Heart left ventricle (tissue), 13 donors: ENCODE measurements around the gene MRPL1.

Source experiments
- CTCF ChIP-seq, 12 donors: fragments of 200-600 bp; sonication (generic) in 4 of 12; IDR thresholded peaks; one replicate each; pipeline versions ENCODE4 v1.5.0 to v1.8.0; 2018 to 2022; ENCODE audit warnings: antibody characterized with exemption in 12 of 12, mild to moderate bottlenecking in 5 of 12
- POLR2A ChIP-seq, 2 donors: fragments of 450-650 bp; IDR thresholded peaks; one replicate each; pipeline ENCODE4 v1.6.1; 2017; ENCODE audit warnings: antibody characterized with exemption in 2 of 2, mild to moderate bottlenecking in 2 of 2, moderate library complexity in 2 of 2
- donor health status: ischemic (EF 13 %, LVEDD 7.1; RV severe dilation, severe dysfunction).
- donor health status: DM: no; HTN: yes; CAD: no.
- donor health status: DM: no; HTN: no; CAD: no.
- donor health status: ischemic (EF 25% LVEDD 6.9; RV normal size, moderate dysfunction).
- donor health status: ischemic (EF 25% LVEDD 5.7; RV mildly dilated, moderate dysfunction).
- donor health status: ischemic (EF 35%, LVEDD 5.7; RV mildly dilated, moderate dysfunction).
- donor health status: nonischemic (EF 11% LVEDD 7.7; RV severe dilation, severe dysfunction).
- donor health status: DM: yes; HTN: yes; CAD: no.
- donor health status: PGD.
- donor health status: ischemic (EF 29% LVEDD 5.4; RV normal size, mild dysfunction).
- donor health status: nonischemic (EF 23%, LVEDD 6.1; RV moderate dilation, normal function).

GRCh38 chr4:77849278-77849965 is 13.2 kb upstream of the MRPL1 start:
- TF ChIP-seq POLR2A (IDR thresholded peaks at IDR 0.05) (no peak), CTCF (IDR thresholded peaks at IDR 0.05) (no peak)
